ENCODE data around the gene NEK9. TPM values are rescaled to one million over a fixed set of nuclear protein-coding genes. Genes with fewer than 3 reads are reported as not detected.

Gene NEK9
- total RNA-seq, 1 donor from 2014 or later = 65.4 TPM

- Mint-ChIP-seq H3K36me3 (ENCODE audit: low read depth) (peaks cover 32% of the 10 kb centered on the region), H3K4me1 (ENCODE audit: low read depth) (no peaks in the 10 kb centered on the region), H3K9me3 (ENCODE audit: low read depth) (no peaks in the 10 kb centered on the region), H3K27ac (ENCODE audit: unreplicated experiment) (no peak overlapping the region), H3K27me3 (ENCODE audit: low read depth) (no peaks in the 10 kb centered on the region), H3K4me3 (ENCODE audit: unreplicated experiment) (no peak overlapping the region)
- TF ChIP-seq CTCF (IDR thresholded peaks at IDR 0.05) = no peak
- no peak for DNase-seq (ENCODE audit: low spot score)
Measured at GRCh38 chr14:75095690-75096089, 31.2 kb downstream of the NEK9 start.

GRCh38 chr14:75094896-75095295, 32.0 kb downstream of the NEK9 start:
- no peak for DNase-seq (ENCODE audit: low spot score)
- Mint-ChIP-seq H3K27ac (ENCODE audit: unreplicated experiment) (no peak overlapping the region), H3K27me3 (ENCODE audit: low read depth) (no peaks in the 10 kb centered on the region), H3K4me1 (ENCODE audit: low read depth) (peaks cover 2% of the 10 kb centered on the region), H3K9me3 (ENCODE audit: low read depth) (no peaks in the 10 kb centered on the region), H3K36me3 (ENCODE audit: low read depth) (peaks cover 28% of the 10 kb centered on the region), H3K4me3 (ENCODE audit: unreplicated experiment) (no peak overlapping the region)
- no peak for TF ChIP-seq CTCF (IDR thresholded peaks at IDR 0.05)

GRCh38 chr14:75092698-75093097, 34.1 kb downstream of the NEK9 start:
- Mint-ChIP-seq H3K36me3 (ENCODE audit: low read depth) (peaks cover 16% of the 10 kb centered on the region), H3K27ac (ENCODE audit: unreplicated experiment) (no peak overlapping the region), H3K27me3 (ENCODE audit: low read depth) (no peaks in the 10 kb centered on the region), H3K4me3 (ENCODE audit: unreplicated experiment) (no peak overlapping the region), H3K9me3 (ENCODE audit: low read depth) (no peaks in the 10 kb centered on the region), H3K4me1 (ENCODE audit: low read depth) (peaks cover 2% of the 10 kb centered on the region)
- no peak for TF ChIP-seq CTCF (IDR thresholded peaks at IDR 0.05)
- no peak for DNase-seq (ENCODE audit: low spot score)

GRCh38 chr14:75091251-75091650, 35.6 kb downstream of the NEK9 start:
- Mint-ChIP-seq H3K36me3 (ENCODE audit: low read depth) (peaks cover 18% of the 10 kb centered on the region), H3K9me3 (ENCODE audit: low read depth) (no peaks in the 10 kb centered on the region), H3K27ac (ENCODE audit: unreplicated experiment) (no peak overlapping the region), H3K27me3 (ENCODE audit: low read depth) (no peaks in the 10 kb centered on the region), H3K4me3 (ENCODE audit: unreplicated experiment) (no peak overlapping the region), H3K4me1 (ENCODE audit: low read depth) (peaks cover 2% of the 10 kb centered on the region)
- TF ChIP-seq CTCF (IDR thresholded peaks at IDR 0.05) = no peak
- DNase-seq (ENCODE audit: low spot score) = no peak

- no peak for TF ChIP-seq CTCF (IDR thresholded peaks at IDR 0.05)
- no peak for DNase-seq (ENCODE audit: low spot score)
- no peaks in the 10 kb centered on the region for H3K9me3 Mint-ChIP-seq (ENCODE audit: low read depth)
- peaks cover 2% of the 10 kb centered on the region for H3K4me1 Mint-ChIP-seq (ENCODE audit: low read depth)
- H3K27me3 Mint-ChIP-seq (ENCODE audit: low read depth) = no peaks in the 10 kb centered on the region
- H3K27ac Mint-ChIP-seq (ENCODE audit: unreplicated experiment) = no peak overlapping the region
- peaks cover 17% of the 10 kb centered on the region for H3K36me3 Mint-ChIP-seq (ENCODE audit: low read depth)
- H3K4me3 Mint-ChIP-seq (ENCODE audit: unreplicated experiment) = no peak overlapping the region
Measured at GRCh38 chr14:75090353-75090752, 36.5 kb downstream of the NEK9 start.

All from chondrocyte (in vitro differentiated cells).